ENCODE data around the gene AOC2. TPM values are rescaled to one million over a fixed set of nuclear protein-coding genes. Genes with fewer than 3 reads are reported as not detected.

The AOC2 gene
- total and polyA plus RNA-seq, 2 of the 13 experiments (the other 11 are each of a cell fraction or from before 2014, with no cell fraction given) = 1.2 to 3.3 TPM

- TF ChIP-seq TBL1XR1 (IDR thresholded peaks at IDR 0.05; ENCODE audit: borderline replicate concordance, low read length, partially characterized antibody) (no peak), YEATS4 (CRISPR knock-in tag; IDR thresholded peaks at IDR 0.05; ENCODE audit: borderline replicate concordance) (peak; percentile 94; the same call in 1 of the 2 replicates), ZNF138 (CRISPR knock-in tag; IDR thresholded peaks at IDR 0.05; ENCODE audit: low read depth) (peak; percentile 94), MTA1 (CRISPR knock-in tag; IDR thresholded peaks at IDR 0.05; ENCODE audit: borderline replicate concordance) (peak; percentile 91), ZFP90 (CRISPR knock-in tag; IDR thresholded peaks at IDR 0.05; ENCODE audit: borderline replicate concordance) (peak; percentile 85; the same call in 1 of the 2 replicates), ZNF431 (CRISPR knock-in tag; IDR thresholded peaks at IDR 0.05; ENCODE audit: borderline replicate concordance, low read depth) (peak; percentile 68), MTERF4 (CRISPR knock-in tag; IDR thresholded peaks at IDR 0.05) (no peak), MZF1 (CRISPR knock-in tag; IDR thresholded peaks at IDR 0.05; ENCODE audit: borderline replicate concordance) (peak; percentile 38; the same call in 1 of the 2 replicates), PITX1 (CRISPR knock-in tag; IDR thresholded peaks at IDR 0.05) (peak; percentile 79), TCF7 (IDR thresholded peaks at IDR 0.05; ENCODE audit: low read depth) (no peak), ZNF335 (CRISPR knock-in tag; IDR thresholded peaks at IDR 0.05) (peak; percentile 79), ZNF432 (CRISPR knock-in tag; IDR thresholded peaks at IDR 0.05; ENCODE audit: borderline replicate concordance) (no peak), BATF2 (CRISPR knock-in tag; IDR thresholded peaks at IDR 0.05) (no peak), ZBTB42 (CRISPR knock-in tag; IDR thresholded peaks at IDR 0.05) (no peak; the same call in 1 of the 2 replicates), ZNF781 (CRISPR knock-in tag; IDR thresholded peaks at IDR 0.05; ENCODE audit: borderline replicate concordance, not compliant biosample characterization) (peak; percentile 96), ZNF687 (CRISPR knock-in tag; IDR thresholded peaks at IDR 0.05) (peak; percentile 99), EZH2 (conservative IDR thresholded peaks at IDR 0.05; ENCODE audit: low read depth, low read length) (no peak), PAWR (CRISPR knock-in tag; IDR thresholded peaks at IDR 0.05; ENCODE audit: borderline replicate concordance) (peak; percentile 94), SATB2 (CRISPR knock-in tag; IDR thresholded peaks at IDR 0.05) (no peak; the same call in 1 of the 2 replicates), DR1 (CRISPR knock-in tag; IDR thresholded peaks at IDR 0.05) (peak; percentile 80; the same call in 1 of the 2 replicates), ATF7-NPFF (CRISPR knock-in tag; IDR thresholded peaks at IDR 0.05; ENCODE audit: low read depth) (peak; percentile 91)
Observed at GRCh38 chr17:42798383-42799380, 45.7 kb upstream of the AOC2 start, which contains the start of the genes CNTD1 and COA3 (continued).

Measured in HepG2 (cell line).